ENCODE data around the gene DVL1. TPM values are rescaled to one million over a fixed set of nuclear protein-coding genes. Genes with fewer than 3 reads are reported as not detected.
"Not testable (repeated sequence)": the region's sequence is repeated elsewhere in the genome, so short reads cannot be mapped to it uniquely, and the experiment has no call there.

DVL1 gene
- total RNA-seq, 2 experiments from 2014 or later: 33.0 to 34.0 TPM

GRCh38 chr1:1320666-1321448 lies 28.4 kb downstream of the DVL1 start:
- peaks cover 18% of the 10 kb centered on the region for H3K4me1 Mint-ChIP-seq
- no peak overlapping the region for H3K4me3 Mint-ChIP-seq
- ChIA-PET POLR2A (no interaction called here), CTCF (no interaction called here)
- no peaks in the 10 kb centered on the region for H3K9me3 Mint-ChIP-seq
- peaks cover 20% of the 10 kb centered on the region for H3K36me3 Mint-ChIP-seq (ENCODE audit: low read depth)
- no peak for DNase-seq
- H3K27me3 Mint-ChIP-seq: no peaks in the 10 kb centered on the region
- no peak overlapping the region for H3K27ac Mint-ChIP-seq

- POLR2A ChIA-PET: no interaction called here
- no peak for DNase-seq
- H3K4me3 Mint-ChIP-seq: no peak overlapping the region
- no peaks in the 10 kb centered on the region for H3K9me3 Mint-ChIP-seq
- peaks cover 15% of the 10 kb centered on the region for H3K4me1 Mint-ChIP-seq
- H3K36me3 Mint-ChIP-seq (ENCODE audit: low read depth): peaks cover 24% of the 10 kb centered on the region
- peak overlapping the region; percentile 65 for H3K27ac Mint-ChIP-seq
- no peaks in the 10 kb centered on the region for H3K27me3 Mint-ChIP-seq
- CTCF ChIA-PET: no interaction called here
Observed at GRCh38 chr1:1319646-1319941, 29.6 kb downstream of the DVL1 start.

GRCh38 chr1:1318777-1319645 lies 30.2 kb downstream of the DVL1 start:
- Mint-ChIP-seq H3K27me3 (no peaks in the 10 kb centered on the region), H3K9me3 (no peaks in the 10 kb centered on the region), H3K27ac (peak overlapping the region; percentile 65), H3K4me1 (peaks cover 13% of the 10 kb centered on the region), H3K4me3 (no peak overlapping the region), H3K36me3 (ENCODE audit: low read depth) (peaks cover 23% of the 10 kb centered on the region)
- ChIA-PET POLR2A (no interaction called here), CTCF (no interaction called here)
- DNase-seq: no peak

- CTCF ChIA-PET: no interaction called here
- H3K9me3 Mint-ChIP-seq: no peaks in the 10 kb centered on the region
- DNase-seq: no peak
- no peak overlapping the region for H3K27ac Mint-ChIP-seq
- no peak overlapping the region for H3K4me3 Mint-ChIP-seq
- H3K4me1 Mint-ChIP-seq: peaks cover 8% of the 10 kb centered on the region
- H3K36me3 Mint-ChIP-seq (ENCODE audit: low read depth): peaks cover 27% of the 10 kb centered on the region
- H3K27me3 Mint-ChIP-seq: no peaks in the 10 kb centered on the region
- POLR2A ChIA-PET: no interaction called here
Observed at GRCh38 chr1:1318131-1318652, 31.0 kb downstream of the DVL1 start.

GRCh38 chr1:1317420-1317819 lies 31.8 kb downstream of the DVL1 start:
- H3K36me3 Mint-ChIP-seq (ENCODE audit: low read depth): peaks cover 27% of the 10 kb centered on the region
- H3K9me3 Mint-ChIP-seq: no peaks in the 10 kb centered on the region
- POLR2A ChIA-PET: no interaction called here

GRCh38 chr1:1316199-1316598 lies 33.0 kb downstream of the DVL1 start:
- DNase-seq, H3K4me3 Mint-ChIP-seq, H3K4me1 Mint-ChIP-seq, POLR2A ChIA-PET, CTCF ChIA-PET, H3K9me3 Mint-ChIP-seq, H3K27me3 Mint-ChIP-seq, H3K27ac Mint-ChIP-seq: not testable (repeated sequence)
- peaks cover 26% of the 10 kb centered on the region for H3K36me3 Mint-ChIP-seq (ENCODE audit: low read depth)

More at GRCh38 chr1:1317420-1317819, 31.8 kb downstream of the DVL1 start:
- H3K4me1 Mint-ChIP-seq: peaks cover 4% of the 10 kb centered on the region
- H3K4me3 Mint-ChIP-seq: no peak overlapping the region
- no peak for DNase-seq
- no peaks in the 10 kb centered on the region for H3K27me3 Mint-ChIP-seq
- CTCF ChIA-PET: interaction anchor here (0.7 kb wide), 2 partner anchors 16 to 262 kb away, joined by 3 read pairs; no protein-coding TSS in a partner anchor
- no peak overlapping the region for H3K27ac Mint-ChIP-seq

GRCh38 chr1:1315435-1315954 lies 33.7 kb downstream of the DVL1 start:
- Mint-ChIP-seq H3K4me1 (no peaks in the 10 kb centered on the region), H3K36me3 (ENCODE audit: low read depth) (peaks cover 26% of the 10 kb centered on the region), H3K27me3 (no peaks in the 10 kb centered on the region), H3K27ac (no peak overlapping the region), H3K4me3 (no peak overlapping the region), H3K9me3 (no peaks in the 10 kb centered on the region)
- ChIA-PET CTCF (interaction anchor here (0.9 to 1.4 kb wide), 2 partner anchors 12 to 251 kb away, joined by 3 read pairs; no protein-coding TSS in a partner anchor), POLR2A (no interaction called here)
- no peak for DNase-seq

- H3K36me3 Mint-ChIP-seq (ENCODE audit: low read depth): peaks cover 26% of the 10 kb centered on the region
- H3K4me3 Mint-ChIP-seq: no peak overlapping the region
- POLR2A ChIA-PET: no interaction called here
- no peak for DNase-seq
- no peaks in the 10 kb centered on the region for H3K9me3 Mint-ChIP-seq
- H3K27me3 Mint-ChIP-seq: no peaks in the 10 kb centered on the region
- H3K4me1 Mint-ChIP-seq: peaks cover 2% of the 10 kb centered on the region
- CTCF ChIA-PET: interaction anchor here (0.9 to 1.4 kb wide), 2 partner anchors 11 to 251 kb away, joined by 3 read pairs; no protein-coding TSS in a partner anchor
- no peak overlapping the region for H3K27ac Mint-ChIP-seq
Observed at GRCh38 chr1:1314678-1315335, 34.4 kb downstream of the DVL1 start.

- peaks cover 25% of the 10 kb centered on the region for H3K36me3 Mint-ChIP-seq (ENCODE audit: low read depth)
- no peak overlapping the region for H3K4me3 Mint-ChIP-seq
- H3K27me3 Mint-ChIP-seq: no peaks in the 10 kb centered on the region
- ChIA-PET POLR2A (no interaction called here), CTCF (interaction anchor here (0.8 to 1.4 kb wide), 3 partner anchors 10 to 250 kb away, joined by 3 read pairs; no protein-coding TSS in a partner anchor)
- H3K27ac Mint-ChIP-seq: no peak overlapping the region
- DNase-seq: no peak
- H3K4me1 Mint-ChIP-seq: peaks cover 2% of the 10 kb centered on the region
- no peaks in the 10 kb centered on the region for H3K9me3 Mint-ChIP-seq
Observed at GRCh38 chr1:1314237-1314586, 35.0 kb downstream of the DVL1 start.

- no peaks in the 10 kb centered on the region for H3K27me3 Mint-ChIP-seq
- DNase-seq: no peak
- H3K4me3 Mint-ChIP-seq: no peak overlapping the region
- ChIA-PET POLR2A (no interaction called here), CTCF (interaction anchor here (0.8 to 1.1 kb wide), 2 partner anchors 16 to 62 kb away, joined by 3 to 4 read pairs; no protein-coding TSS in a partner anchor)
- H3K4me1 Mint-ChIP-seq: peaks cover 2% of the 10 kb centered on the region
- H3K9me3 Mint-ChIP-seq: no peaks in the 10 kb centered on the region
- H3K27ac Mint-ChIP-seq: no peak overlapping the region
- H3K36me3 Mint-ChIP-seq (ENCODE audit: low read depth): peaks cover 21% of the 10 kb centered on the region
Observed at GRCh38 chr1:1313500-1314236, 35.5 kb downstream of the DVL1 start.

- Mint-ChIP-seq H3K4me1 (peaks cover 2% of the 10 kb centered on the region), H3K9me3 (no peaks in the 10 kb centered on the region), H3K4me3 (no peak overlapping the region), H3K27ac (no peak overlapping the region), H3K27me3 (no peaks in the 10 kb centered on the region), H3K36me3 (ENCODE audit: low read depth) (peaks cover 19% of the 10 kb centered on the region)
- no peak for DNase-seq
- ChIA-PET CTCF (interaction anchor here (1.1 to 1.6 kb wide), 2 partner anchors 21 to 63 kb away, joined by 4 to 5 read pairs; no protein-coding TSS in a partner anchor), POLR2A (no interaction called here)
Observed at GRCh38 chr1:1312450-1313314, 36.5 kb downstream of the DVL1 start.

Data from activated CD4-positive, alpha-beta T cell treated with anti-CD3 and anti-CD28 coated beads, Interleukin-2, amount 10 ng/mL, durations not matched to agents 7 days and 5 days (primary cell).